NCI-H2227 (cell line): ENCODE data around the gene DDR1.
A peak's percentile ranks its signal among the peaks of the same experiment; 100 is the strongest.

Source experiments
- DNase-seq: peaks from one replicate; lab custom pipeline; 2025; ENCODE audit not compliant: unreplicated experiment; lab: John Stamatoyannopoulos, UW

The DDR1 gene

GRCh38 chr6:30879684-30880427, 4.5 kb upstream of the DDR1 start:
- DNase-seq, result peak; percentile 12

DNA sequence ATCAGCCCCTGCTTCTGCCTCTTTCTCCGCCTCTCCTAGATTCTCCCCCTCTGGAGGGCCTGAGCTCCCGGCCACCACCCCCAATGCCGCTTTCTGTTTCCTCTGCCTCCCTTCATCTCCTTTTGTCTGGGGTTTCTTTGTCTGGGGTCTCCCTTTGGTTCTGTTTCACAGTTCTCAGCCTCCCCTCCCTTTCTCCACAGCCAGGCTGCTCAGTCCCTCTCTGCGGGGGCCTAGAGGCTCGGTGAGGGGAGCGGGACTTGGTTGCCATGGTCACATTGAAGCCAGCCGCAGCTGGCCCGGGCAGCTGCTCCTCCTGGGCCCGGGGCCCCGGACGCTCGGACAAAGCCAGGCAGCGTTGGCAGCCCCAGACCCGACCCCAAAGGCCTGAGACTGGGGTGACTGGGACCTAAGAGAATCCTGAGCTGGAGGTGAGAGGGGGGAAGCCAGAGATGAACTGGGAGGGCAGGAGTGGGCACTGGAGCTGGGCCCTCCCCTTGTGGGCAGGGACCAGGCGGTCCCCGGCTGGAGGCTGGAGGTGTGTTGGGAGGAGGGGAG, 3.5 kb upstream of the DDR1 start:
- DNase-seq, result peak; percentile 86

- DNase-seq, result peak; percentile 55
Measured at GRCh38 chr6:30881392-30882203, 2.7 kb upstream of the DDR1 start.

DNA sequence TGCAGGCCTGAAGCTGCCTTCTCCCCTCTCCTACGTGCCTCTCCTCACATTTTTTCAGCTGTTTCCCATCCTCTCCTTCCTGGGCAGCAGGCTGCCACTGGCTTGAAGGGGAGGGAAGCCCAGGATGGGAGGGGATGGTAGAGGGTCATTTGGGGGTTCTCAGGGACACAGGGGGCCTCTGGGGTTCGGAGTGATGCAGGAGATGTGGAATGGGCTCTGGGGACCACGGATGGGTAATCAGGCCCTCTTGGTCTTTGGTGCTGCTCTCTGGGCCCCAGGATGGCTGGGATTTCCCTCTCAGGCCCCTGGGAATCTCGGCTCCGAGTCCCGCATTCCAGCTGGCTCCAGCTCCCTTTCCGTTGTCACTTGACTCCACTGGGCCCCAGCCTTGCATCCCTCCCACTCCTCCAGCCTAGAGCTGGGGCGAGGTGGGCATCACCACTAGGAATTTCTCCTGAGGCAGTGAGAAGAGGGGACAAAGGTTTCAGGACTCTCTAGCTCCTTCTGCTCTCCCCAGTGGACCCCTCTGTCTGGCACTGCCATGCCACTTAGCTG, 2.0 kb upstream of the DDR1 start:
- no peak for DNase-seq

GRCh38 chr6:30882759-30883684, 1.3 kb upstream of the DDR1 start:
- peak; percentile 52 for DNase-seq

DNA sequence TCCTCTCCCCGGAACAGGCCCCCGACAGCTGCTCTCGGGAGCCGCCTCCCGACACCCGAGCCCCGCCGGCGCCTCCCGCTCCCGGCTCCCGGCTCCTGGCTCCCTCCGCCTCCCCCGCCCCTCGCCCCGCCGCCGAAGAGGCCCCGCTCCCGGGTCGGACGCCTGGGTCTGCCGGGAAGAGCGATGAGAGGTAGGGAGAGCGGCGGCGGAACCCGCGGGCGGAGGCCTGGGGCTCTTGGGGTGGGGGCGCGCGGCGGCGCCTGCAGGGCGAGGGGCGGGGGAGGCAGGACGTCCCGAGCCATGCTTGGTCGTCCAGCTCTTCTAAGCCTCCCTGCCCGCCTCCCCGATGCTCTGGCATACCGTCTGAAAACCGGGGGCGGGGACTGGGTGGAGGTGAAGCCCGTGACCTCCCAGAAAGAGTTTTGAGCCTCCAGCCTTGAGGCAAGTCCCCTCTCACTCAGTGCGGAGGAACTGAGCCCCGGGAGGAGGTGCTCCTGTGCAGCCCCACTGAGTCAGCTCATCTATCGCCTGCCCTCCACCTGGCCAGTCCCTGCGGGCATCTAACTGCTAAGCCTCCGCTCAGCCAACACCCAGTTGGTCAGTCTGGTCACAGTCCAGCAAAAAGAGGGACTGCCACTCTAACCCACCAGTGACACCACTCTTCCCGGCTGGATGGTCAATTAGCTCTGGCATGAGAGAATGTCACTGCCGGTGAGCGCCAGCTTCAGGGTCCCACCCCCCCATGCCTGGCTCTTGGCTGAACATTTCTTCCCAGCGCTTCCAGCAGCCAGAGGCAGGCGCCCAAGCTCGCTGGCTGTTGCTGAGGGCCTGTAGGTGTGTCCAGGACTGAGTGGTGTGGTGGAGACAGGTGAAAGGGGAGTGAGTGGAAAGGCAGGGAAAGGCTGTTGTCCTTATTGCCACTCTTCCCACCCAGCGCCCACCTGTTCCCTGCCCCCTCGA, 482 bp downstream of the DDR1 start:
- peak; percentile 50 for DNase-seq

DNA sequence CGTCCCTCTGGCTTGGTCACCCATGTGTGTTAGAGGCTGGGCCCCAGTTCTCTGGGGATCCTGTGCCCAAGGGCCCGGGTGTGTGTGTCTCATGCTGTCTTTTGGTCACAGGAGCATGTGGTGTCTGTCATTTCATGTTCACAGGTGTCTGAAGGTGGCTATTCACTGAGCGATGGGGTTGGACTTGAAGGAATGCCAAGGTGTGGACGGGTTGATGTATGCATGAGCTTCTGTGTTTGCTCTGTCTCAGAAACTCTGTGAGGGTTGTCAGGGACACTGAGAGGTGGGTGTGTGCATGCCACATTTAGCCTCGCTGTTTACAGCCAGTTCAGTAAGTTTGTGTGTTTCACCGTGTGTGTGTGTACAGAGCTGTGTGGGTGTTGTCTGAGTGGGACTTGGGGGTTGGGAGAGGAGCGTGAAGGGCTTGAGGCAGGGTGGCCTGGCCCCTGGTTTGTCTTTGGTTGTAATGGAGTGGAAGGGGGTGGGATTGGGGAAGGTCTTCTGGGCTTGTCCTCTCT, 1.2 kb downstream of the DDR1 start:
- no peak for DNase-seq

DNA sequence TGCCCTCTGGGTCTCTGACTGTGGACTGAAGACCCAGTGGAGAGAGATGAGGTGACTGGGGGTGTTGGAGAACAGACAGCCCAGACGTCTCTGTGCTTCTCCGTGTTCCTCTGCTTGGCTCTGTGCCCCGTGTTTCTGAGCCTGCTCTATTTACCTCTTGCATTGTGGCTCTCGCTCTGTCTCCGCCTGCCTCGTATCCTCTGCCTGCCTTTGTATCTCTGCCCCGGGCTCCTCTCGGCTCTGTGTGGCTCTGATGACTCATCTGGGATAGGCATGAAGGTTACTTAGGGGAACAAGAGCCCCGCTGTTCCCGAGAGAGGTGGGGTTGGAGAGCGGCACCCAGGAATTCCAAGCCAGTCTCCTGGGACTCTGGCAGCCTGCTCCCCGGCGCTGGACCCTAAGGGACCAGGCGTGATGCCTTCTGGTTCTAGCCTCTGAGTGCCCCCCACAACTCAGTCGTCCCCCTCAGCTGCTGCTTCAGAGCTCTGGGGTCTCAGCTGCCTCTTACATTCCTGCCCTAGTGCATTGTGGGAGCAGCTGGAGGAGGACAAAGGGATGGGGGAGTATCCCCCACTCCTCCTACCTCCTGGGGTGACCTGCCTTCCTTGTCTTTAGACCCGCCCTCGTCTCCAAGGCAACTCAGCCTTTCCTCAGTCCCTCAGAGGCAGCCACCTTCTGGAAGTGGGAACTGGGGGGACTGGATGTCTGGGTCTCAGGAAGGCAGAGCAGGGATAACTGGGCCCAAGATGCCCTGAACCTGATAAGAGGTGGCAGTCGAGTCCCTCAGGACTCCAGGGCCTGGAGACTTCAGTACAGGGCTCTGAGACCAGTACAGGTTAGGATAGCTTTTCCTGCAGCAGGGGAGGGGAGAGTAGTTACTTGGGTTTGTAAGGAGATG, 1.9 kb downstream of the DDR1 start:
- DNase-seq, result peak; percentile 91

DNA sequence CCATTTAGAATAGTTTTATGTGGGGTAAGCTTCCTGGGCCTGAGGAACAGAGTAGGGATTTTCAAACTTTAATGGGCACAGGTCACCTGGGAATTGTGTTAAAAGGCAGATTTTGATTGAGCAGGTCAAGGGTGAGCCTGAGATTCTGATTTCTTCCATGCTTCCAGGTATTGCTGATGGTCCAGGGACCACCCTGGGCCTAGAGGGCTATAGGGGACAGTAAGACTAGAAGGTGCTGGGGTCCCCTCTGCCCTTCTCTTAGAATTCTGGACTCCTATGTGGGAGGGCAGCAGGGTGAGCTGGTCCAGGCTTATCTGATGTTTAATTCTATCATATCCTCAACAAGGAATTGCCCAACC, 2.6 kb downstream of the DDR1 start:
- no peak for DNase-seq

DNA sequence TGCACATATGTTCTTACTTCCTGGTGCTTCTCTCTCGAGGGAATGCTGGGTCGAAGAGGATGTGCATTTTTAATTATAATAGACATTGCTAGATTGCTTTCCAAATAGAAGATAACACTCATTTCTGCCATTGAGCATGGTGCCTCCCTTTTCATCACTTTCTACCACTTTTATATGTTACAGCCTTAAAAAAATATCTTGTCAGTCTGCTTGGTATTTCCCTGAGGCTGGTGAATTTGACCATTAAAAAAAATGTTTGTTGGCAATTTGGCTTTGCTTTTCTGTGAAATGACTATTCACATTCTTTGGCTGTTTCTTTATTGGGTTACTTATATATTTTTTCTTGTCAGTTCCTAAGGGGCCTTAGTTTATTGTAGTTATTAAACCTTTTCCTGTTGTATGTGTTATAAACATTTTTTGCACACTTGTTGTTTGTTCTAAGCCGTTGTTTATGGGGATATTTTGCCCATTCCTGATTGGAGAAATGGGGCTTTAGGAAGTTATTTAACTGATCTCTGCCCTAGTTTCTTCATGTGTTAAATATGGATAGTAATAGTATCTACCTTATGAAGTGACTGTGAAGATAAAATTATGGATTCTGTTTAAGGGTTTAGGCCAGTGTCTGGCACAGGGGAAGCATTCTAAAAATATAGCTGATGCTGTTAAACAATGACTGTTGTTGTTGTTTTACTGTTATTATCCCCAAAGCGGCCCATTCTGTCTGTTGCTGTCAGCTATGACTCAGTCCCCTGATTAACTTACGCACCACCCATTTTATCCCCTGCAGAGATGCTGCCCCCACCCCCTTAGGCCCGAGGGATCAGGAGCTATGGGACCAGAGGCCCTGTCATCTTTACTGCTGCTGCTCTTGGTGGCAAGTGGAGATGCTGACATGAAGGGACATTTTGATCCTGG, 3.8 kb downstream of the DDR1 start:
- DNase-seq, result no peak

- no peak for DNase-seq
Measured at GRCh38 chr6:30888816-30889495, 4.6 kb downstream of the DDR1 start.

- no peak for DNase-seq
Measured at GRCh38 chr6:30889496-30889885, 5.2 kb downstream of the DDR1 start.

DNA sequence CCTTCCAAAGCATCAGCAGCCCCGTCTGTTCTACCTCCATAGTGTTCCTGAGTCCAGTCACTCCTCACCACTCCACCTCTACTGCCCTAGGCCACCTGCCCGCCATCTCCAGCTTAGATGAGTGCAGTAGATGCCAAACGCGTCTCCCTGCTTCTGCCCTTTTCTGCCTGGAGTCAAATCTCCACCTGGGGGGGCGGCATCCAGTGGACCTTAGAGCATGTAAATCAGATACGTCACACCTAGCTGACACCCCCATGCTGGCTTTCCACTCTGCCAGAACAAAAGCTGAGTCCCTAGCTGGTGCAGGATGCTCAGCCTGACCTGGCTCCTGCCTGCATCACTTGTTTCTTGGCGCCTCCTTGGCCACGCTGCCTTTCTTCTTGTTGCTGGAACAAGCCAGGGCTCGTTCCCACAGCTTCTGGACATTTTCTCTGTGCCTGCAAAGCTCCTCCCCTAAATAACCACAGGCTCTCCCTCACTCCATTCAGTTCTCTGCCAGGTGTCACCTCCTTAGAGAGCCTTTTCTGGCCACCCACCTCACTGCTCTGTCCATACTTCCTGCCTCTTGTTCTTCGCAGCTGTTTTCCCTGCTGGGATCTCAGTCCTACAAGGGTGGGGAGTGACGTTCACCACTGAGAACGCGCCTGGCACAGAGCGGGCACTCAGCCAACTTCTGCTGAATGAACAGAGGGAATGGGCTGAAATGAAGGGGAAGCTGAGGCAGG, 5.8 kb downstream of the DDR1 start:
- no peak for DNase-seq

GRCh38 chr6:30890646-30891449, 6.5 kb downstream of the DDR1 start:
- no peak for DNase-seq

DNA sequence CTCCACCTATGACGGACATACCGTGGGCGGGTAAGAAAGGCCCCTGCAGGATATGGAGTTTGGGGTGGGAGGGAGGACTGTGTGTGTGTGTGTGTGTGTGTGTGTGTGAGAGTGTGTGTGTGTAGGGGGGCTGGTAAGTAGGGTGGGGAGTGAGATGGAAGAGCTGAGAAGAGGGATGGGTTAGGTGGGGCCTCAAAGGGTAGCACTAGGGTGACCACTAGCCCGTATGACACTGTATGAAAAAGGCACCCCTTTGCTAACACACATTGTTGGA, 7.1 kb downstream of the DDR1 start:
- no peak for DNase-seq
